HepG2 (cell line): ENCODE results near the gene SLIT1. TPM values are rescaled to one million over a fixed set of nuclear protein-coding genes. Genes with fewer than 3 reads are reported as not detected.

Source experiments
- ATF5 ChIP-seq: sonication (generic); formaldehyde crosslinking; IDR thresholded peaks from 2 replicates; pipeline ENCODE4 v1.4.0; 2020; ENCODE audit warnings: mild to moderate bottlenecking, low read depth, missing genetic modification reagents
- CHCHD3 ChIP-seq: sonication (generic); formaldehyde crosslinking; IDR thresholded peaks from 2 replicates; pipeline ENCODE4 v1.8.0; 2022; ENCODE audit warnings: mild to moderate bottlenecking, missing genetic modification reagents, moderate library complexity
- CTCF ChIP-seq: sonication (generic); formaldehyde crosslinking; IDR thresholded peaks from 2 replicates; pipeline ENCODE4 v1.5.0; 2020; ENCODE audit warnings: mild to moderate bottlenecking, missing genetic modification reagents, moderate library complexity
- EEA1 ChIP-seq: sonication (generic); formaldehyde crosslinking; IDR thresholded peaks from 2 replicates; pipeline ENCODE4 v1.5.1; 2020; ENCODE audit warnings: mild to moderate bottlenecking, missing genetic modification reagents, borderline replicate concordance
- EHMT2 ChIP-seq: fragments of 200-600 bp; sonication (generic); IDR thresholded peaks from 2 replicates; pipeline ENCODE4 v1.7.0; 2017; ENCODE audit warnings: antibody characterized with exemption, low read depth, low read length, borderline replicate concordance
- GTF3A ChIP-seq: sonication (generic); formaldehyde crosslinking; conservative IDR thresholded peaks from 2 replicates; pipeline ENCODE4 v1.4.0; 2020; ENCODE audit warnings: mild to moderate bottlenecking, missing genetic modification reagents
- HMGXB4 ChIP-seq, 2 experiments: sonication (generic) in 1 of 2; formaldehyde crosslinking in 1 of 2; IDR thresholded peaks; 2 replicates each; pipeline versions ENCODE4 v1.4.0 to v1.6.1; 2018 to 2020; ENCODE audit warnings: missing genetic modification reagents in 2 of 2, borderline replicate concordance in 1 of 2, low read depth in 1 of 2, mild to moderate bottlenecking in 1 of 2, missing biosample characterization in 1 of 2
- HNRNPL ChIP-seq: fragments of 200-400 bp; formaldehyde crosslinking; IDR thresholded peaks from 2 replicates; pipeline ENCODE4 v1.6.1; 2017; ENCODE audit warnings: mild to moderate bottlenecking, low read depth, low read length
- IKZF1 ChIP-seq: fragments of 450-650 bp; IDR thresholded peaks from 2 replicates; pipeline ENCODE4 v1.7.1; 2016
- JARID2 ChIP-seq: sonication (generic); formaldehyde crosslinking; IDR thresholded peaks from 2 replicates; pipeline ENCODE4 v1.8.1; 2023; ENCODE audit warnings: missing genetic modification reagents, inconsistent platforms; ENCODE audit not compliant: insufficient replicate concordance
- KLF6 ChIP-seq: IDR thresholded peaks from 2 replicates; pipeline ENCODE4 v1.8.0; 2016; ENCODE audit warnings: missing biosample characterization, missing genetic modification reagents
- MTA3 ChIP-seq: sonication (generic); formaldehyde crosslinking; IDR thresholded peaks from 2 replicates; pipeline ENCODE4 v1.4.0; 2020; ENCODE audit warnings: missing genetic modification reagents
- SMARCC2 ChIP-seq: fragments of 450-650 bp; IDR thresholded peaks from 2 replicates; pipeline ENCODE4 v1.6.1; 2017; ENCODE audit warnings: antibody characterized with exemption, mild to moderate bottlenecking
- ZGPAT ChIP-seq: IDR thresholded peaks from 2 replicates; pipeline ENCODE4 v1.6.1; 2016; ENCODE audit warnings: mild to moderate bottlenecking
- ZNF512B ChIP-seq: sonication (generic); formaldehyde crosslinking; IDR thresholded peaks from 2 replicates; pipeline ENCODE4 v1.5.1; 2020; ENCODE audit warnings: missing genetic modification reagents, mild to moderate bottlenecking, borderline replicate concordance
- ZNF770 ChIP-seq: sonication (generic); formaldehyde crosslinking; IDR thresholded peaks from 2 replicates; pipeline ENCODE4 v1.5.0; 2020; ENCODE audit warnings: mild to moderate bottlenecking, missing genetic modification reagents
- ZNF83 ChIP-seq: sonication (generic); formaldehyde crosslinking; IDR thresholded peaks from 2 replicates; pipeline ENCODE4 v1.4.0; 2020; ENCODE audit warnings: missing genetic modification reagents, mild to moderate bottlenecking, borderline replicate concordance
- polyA plus RNA-seq, 8 experiments: library from polyadenylated mRNA; depleted of rRNA in 3 of 8; stranded (reverse) in 7 of 8; unstranded in 1 of 8; fragments of >200 nt; fragmentation: Illumina TruSeq in 4 of 8; extraction: Trizol in 4 of 8; gene quantifications; 2 replicates each; pipeline versions ENCODE4 v1.2.1 to v1.2.3, GENCODE V29; 2011 to 2016; ENCODE audit warnings: low read depth in 4 of 8, missing spikeins in 1 of 8, mixed read lengths in 1 of 8; ENCODE audit not compliant: insufficient read depth in 1 of 8
- total RNA-seq, 5 experiments: library from RNA; depleted of rRNA; stranded (reverse); fragments of >200 nt; fragmentation: Illumina TruSeq; extraction: Trizol; gene quantifications; 2 replicates each; pipeline ENCODE4 v1.2.3, GENCODE V29; 2016; ENCODE audit warnings: low read depth in 1 of 5

SLIT1 gene
- total and polyA plus RNA-seq, 2 of the 13 experiments (the other 11 are each of a cell fraction or from before 2014, with no cell fraction given): 0.09 to 0.33 TPM

- TF ChIP-seq CHCHD3 (no peak), JARID2 (CRISPR knock-in tag) (peak; percentile 39), EHMT2 (no peak; the same call in 1 of the 2 replicates), ATF5 (CRISPR knock-in tag) (no peak), ZNF512B (CRISPR knock-in tag) (no peak), MTA3 (no peak), HMGXB4 (CRISPR knock-in tag; IDR thresholded peaks at IDR 0.05; ENCODE audit: borderline replicate concordance in 1 of 2, low read depth in 1 of 2) (0 out of 4 replicates have a peak, but pooled peaks of 1 of the 2 experiments have one; percentile 22), ZNF770 (CRISPR knock-in tag) (peak; percentile 92), ZGPAT (CRISPR knock-in tag) (no peak), ZNF83 (no peak), GTF3A (no peak), KLF6 (CRISPR knock-in tag) (no peak), SMARCC2 (no peak), EEA1 (CRISPR knock-in tag) (no peak), CTCF (CRISPR knock-in tag) (peak; percentile 80), HNRNPL (no peak), IKZF1 (no peak)
These were observed 47.6 kb downstream of the SLIT1 start (continued) for GRCh38 chr10:97138174-97138573.
